ENCODE results near the gene RMI1. TPM values are rescaled to one million over a fixed set of nuclear protein-coding genes. Genes with fewer than 3 reads are reported as not detected.
"Not testable (repeated sequence)": the region's sequence is repeated elsewhere in the genome, so short reads cannot be mapped to it uniquely, and the experiment has no call there.

Gene RMI1
- polyA plus RNA-seq, 1 donor: 26.8 TPM

- DNase-seq: no peak
Measured at GRCh38 chr9:84002344-84002743, 21.7 kb downstream of the RMI1 start.

DNA sequence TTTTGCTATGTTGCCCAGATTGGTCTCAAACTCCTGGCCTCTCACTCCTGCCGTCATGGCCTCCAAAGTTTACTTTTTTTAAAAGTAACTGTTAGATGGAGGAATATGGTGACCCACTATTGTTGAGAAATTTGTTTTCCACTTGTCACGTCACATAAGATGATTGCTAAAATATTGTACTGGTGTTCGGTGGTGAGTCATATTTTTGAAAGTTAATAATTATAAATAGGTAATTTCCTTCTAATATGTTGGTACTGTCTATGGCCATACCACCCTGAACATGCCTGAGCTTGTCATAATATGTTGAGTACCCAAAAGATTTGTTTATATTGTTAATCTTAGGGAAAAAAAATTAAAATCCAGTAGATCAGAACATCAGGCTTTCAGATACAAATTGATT is 22.6 kb downstream of the RMI1 start:
- no peak for DNase-seq

DNA sequence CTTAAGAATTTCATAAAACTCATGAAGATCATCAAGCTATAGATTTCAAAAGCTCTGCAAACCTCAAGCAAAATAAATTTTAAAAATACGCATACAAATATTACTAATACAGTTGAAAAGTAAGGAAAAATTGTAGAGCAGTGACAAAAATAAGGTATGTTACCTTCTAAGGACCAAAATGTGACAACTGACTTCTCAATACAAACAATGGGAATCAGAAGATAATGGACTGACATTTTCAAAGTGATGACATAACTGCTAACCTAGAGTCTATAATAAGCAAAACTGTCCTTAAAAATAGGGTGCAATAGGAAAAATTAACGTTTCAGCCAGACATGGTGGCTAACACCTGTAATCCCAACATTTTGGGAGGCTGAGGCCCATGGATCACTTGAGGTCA is 27.1 kb downstream of the RMI1 start:
- DNase-seq: no peak

GRCh38 chr9:84024041-84024575 is 43.5 kb downstream of the RMI1 start:
- no peak for DNase-seq

DNA sequence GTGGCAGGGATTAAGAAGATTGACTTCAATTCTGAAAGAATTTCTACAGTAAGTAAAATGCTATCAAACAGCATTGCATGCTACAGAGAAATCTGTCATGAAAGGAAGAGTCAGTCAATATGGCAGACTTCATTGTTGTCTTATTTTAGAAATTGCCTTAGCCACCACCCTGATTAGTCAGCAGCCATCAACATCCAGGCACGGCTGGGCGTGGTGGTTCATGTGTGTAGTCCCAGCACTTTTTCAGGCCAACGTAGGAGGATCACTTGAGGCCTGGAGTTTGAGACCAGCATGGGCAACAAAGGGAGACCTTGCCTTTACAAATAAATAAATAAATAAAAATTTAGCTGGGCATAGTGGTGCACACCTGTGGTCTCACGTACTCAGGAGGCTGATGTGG is 46.6 kb downstream of the RMI1 start:
- DNase-seq: no peak

- no peak for DNase-seq
Measured at GRCh38 chr9:84031534-84031933, 50.9 kb downstream of the RMI1 start.

GRCh38 chr9:84041857-84042256 is 61.3 kb downstream of the RMI1 start:
- not testable (repeated sequence) for DNase-seq

- no peak for DNase-seq
Measured at GRCh38 chr9:84045481-84046097, 65.0 kb downstream of the RMI1 start.

Other genes with a start within 250 kb of the RMI1 start
- 24.7 TPM for gene GKAP1, start 163.0 kb upstream of the RMI1 start, polyA plus RNA-seq (ENCODE audit: insufficient read length)
- 27.4 TPM for gene KIF27, start 59.4 kb upstream of the RMI1 start, polyA plus RNA-seq (ENCODE audit: insufficient read length)
- gene HNRNPK, start 590 bp upstream of the RMI1 start, polyA plus RNA-seq (ENCODE audit: insufficient read length): 1,020 TPM